Activated CD8-positive, alpha-beta memory T cell treated with anti-CD3 and anti-CD28 coated beads for 48 hours (primary cell): Measurements from ENCODE around the gene UPP1.
A peak's percentile ranks its signal among the peaks of the same experiment; 100 is the strongest.

ENCODE experiments used
- DNase-seq, 3 experiments: peaks; one replicate each; pipeline ENCODE4 v3.0.0-alpha.2; 2020; ENCODE audit warnings: low read depth in 2 of 3, low spot score in 2 of 3

UPP1 gene

DNA sequence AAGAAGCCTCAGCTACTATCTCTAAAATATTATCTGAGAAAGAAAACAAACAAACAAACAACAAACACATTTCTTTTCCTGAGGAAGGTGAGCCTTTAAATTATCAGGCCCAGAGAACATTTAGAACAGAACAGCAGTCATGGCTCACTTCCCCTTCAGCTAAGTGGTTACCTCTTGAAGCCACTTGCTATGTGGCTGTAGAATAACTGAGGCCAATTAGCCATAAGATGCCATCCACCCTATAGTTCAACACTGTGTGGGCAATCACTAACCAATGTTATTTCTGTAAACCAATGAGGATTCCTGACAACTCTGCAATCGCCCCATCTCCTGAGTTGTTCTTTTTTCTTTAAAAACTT is 3.7 kb upstream of the UPP1 start:
- no peak for DNase-seq

DNA sequence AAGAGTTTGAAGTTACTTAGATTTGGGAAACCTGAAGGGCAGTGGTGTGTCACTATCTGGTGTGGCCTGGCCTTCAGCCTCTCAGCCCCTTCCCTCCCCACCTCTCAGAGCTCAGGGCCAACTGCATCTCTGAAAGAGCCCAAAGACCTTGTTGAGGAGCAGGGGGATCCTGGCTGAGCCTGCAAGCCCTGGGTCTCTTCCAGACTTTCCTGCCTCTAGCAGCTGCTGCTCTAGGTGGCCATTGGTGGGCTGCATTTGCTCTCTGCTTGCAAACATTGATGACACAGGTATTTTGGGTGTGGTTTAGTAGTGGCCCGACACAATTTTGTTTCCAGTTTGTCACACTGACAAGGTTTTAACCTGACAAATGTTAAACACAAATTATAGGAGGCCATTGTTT is 3.1 kb upstream of the UPP1 start:
- no peak for DNase-seq

- no peak for DNase-seq
Measured at GRCh38 chr7:48087349-48087748, 1.7 kb upstream of the UPP1 start.

- peak in 2 of 3 experiments; percentile 69 to 82 for DNase-seq
Measured at GRCh38 chr7:48088559-48089045, 463 bp upstream of the UPP1 start.

- no peak for DNase-seq
Measured at GRCh38 chr7:48090095-48090805, 1.2 kb downstream of the UPP1 start.

GRCh38 chr7:48091506-48092433 is 2.7 kb downstream of the UPP1 start:
- DNase-seq: no peak

DNA sequence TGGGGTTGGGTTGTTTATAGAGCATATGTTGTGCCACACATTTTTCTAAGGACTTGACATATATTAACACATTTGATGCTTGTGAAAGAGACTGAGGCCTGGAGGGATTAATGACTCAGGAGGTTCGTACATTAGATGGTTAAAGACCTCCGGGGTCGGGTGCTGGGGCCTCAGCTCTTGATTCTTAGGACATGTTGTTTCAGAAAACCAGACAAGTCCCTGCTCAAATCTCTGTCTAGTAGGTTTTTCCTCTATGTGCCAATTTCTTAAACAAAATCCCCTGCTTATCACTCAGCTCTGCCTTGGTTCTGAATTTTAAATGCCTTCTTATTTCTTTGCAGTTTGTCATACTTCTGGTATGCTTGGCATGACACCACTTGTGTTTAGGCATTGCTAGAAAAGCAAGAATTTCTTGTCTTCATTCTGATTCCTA is 5.8 kb downstream of the UPP1 start:
- no peak for DNase-seq

- DNase-seq: no peak
Measured at GRCh38 chr7:48096273-48096672, 7.2 kb downstream of the UPP1 start.

- no peak for DNase-seq
Measured at GRCh38 chr7:48097521-48098231, 8.6 kb downstream of the UPP1 start.

- DNase-seq: no peak
Measured at GRCh38 chr7:48098846-48099245, 9.8 kb downstream of the UPP1 start.

DNA sequence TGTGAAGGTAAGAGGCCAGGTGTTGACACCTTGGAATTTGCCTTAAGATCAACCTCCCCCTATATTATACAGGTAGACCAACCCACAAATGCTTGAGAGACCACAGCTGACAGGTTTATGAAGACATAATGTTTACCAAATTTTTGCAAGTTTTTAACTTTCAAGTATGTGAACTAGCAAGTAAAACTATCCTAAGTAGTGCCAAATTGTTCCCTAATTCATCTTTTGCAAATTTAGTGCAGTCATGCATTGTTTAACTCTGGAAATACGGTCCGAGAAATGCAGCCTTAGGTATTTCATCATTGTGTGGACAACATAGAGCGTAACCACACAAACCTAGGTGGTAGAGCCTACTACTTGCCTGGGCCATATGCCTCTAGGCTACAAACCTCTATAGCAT is 10.7 kb downstream of the UPP1 start:
- no peak for DNase-seq

DNA sequence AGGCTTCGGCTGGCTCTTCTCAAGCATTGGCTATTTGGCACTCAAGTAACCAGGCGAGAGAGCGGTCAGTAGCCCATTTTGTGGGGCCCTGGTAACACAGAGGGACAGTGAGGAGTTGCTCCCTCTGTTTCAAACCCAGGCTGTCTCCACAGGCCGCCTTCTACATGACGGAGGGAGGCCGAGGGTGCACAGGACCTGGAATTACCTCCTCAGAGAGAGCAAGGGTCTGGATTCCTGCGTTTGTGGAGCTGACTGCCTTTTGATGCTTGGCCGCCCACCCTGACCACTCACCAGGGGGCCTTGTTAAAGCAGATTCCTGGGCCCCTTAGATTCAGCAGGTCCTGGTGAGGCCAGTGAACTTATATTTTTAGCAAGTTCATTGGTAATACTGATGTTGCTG is 12.3 kb downstream of the UPP1 start:
- no peak for DNase-seq

GRCh38 chr7:48101968-48102367 is 12.9 kb downstream of the UPP1 start:
- no peak for DNase-seq

DNA sequence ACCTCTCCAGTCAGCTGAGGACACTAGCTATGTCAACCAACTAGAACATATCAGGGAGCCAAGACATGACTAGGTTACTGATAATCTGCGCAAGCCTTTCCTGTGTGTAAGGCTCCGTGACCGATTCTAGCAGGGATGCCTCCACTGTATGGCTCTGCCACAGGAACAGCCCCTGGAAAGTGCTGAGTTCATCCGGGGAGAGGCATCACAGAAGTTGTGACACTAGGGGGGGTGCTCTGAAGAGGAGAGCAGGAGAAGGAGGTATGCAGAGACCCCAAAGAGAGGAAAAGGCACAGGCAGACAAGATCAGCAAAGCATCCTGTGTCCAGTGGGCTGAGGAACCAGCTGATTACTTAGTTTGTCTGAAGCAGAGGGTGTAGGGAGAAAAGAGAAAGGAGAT is 13.5 kb downstream of the UPP1 start:
- no peak for DNase-seq

GRCh38 chr7:48105045-48105444 is 16.0 kb downstream of the UPP1 start:
- DNase-seq: no peak

DNA sequence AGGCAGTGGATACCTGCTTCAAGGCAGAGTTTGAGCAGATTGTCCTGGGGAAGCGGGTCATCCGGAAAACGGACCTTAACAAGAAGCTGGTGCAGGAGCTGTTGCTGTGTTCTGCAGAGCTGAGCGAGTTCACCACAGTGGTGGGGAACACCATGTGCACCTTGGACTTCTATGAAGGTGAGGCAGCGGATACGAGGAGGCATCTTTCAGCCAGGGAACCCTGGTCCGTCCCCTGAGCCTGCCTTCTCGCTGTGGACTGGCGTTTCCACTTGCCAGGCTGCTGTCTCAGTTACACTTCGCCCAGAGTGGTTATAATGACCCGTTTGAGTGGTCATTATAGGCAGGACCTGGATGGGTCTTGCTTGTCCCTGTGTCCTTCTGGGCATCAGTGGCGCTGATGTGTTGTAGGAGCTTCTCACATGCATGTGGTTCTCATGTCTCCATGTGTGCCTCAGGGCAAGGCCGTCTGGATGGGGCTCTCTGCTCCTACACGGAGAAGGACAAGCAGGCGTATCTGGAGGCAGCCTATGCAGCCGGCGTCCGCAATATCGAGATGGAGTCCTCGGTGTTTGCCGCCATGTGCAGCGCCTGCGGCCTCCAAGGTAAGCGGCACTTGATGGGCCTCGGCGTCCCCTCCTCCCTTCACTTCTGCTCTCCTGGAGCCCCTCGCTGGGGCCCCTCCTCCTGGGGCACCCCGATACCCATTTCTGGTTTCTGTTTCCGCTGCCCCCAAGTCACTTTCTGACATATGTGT is 18.0 kb downstream of the UPP1 start:
- DNase-seq: no peak

DNA sequence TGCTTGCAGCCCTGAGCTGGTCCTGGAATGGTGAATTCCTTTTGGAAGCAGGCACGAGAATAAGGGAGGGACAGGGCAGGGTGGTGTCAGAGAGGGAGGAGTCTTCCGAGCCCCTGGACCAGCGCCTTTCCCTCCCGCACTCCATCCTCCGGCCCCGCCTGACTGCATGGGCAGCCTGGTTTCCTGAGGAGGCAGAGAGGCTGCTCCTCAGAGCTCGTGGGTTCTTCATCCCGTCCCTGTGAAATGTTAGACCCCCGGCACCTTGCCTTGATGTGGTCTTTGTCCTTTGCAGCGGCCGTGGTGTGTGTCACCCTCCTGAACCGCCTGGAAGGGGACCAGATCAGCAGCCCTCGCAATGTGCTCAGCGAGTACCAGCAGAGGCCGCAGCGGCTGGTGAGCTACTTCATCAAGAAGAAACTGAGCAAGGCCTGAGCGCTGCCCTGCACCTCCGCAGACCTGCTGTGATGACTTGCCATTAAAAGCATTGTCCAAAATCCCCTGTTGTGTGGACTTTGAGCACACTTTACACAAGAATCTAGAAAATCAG is 18.9 kb downstream of the UPP1 start:
- DNase-seq: no peak

DNA sequence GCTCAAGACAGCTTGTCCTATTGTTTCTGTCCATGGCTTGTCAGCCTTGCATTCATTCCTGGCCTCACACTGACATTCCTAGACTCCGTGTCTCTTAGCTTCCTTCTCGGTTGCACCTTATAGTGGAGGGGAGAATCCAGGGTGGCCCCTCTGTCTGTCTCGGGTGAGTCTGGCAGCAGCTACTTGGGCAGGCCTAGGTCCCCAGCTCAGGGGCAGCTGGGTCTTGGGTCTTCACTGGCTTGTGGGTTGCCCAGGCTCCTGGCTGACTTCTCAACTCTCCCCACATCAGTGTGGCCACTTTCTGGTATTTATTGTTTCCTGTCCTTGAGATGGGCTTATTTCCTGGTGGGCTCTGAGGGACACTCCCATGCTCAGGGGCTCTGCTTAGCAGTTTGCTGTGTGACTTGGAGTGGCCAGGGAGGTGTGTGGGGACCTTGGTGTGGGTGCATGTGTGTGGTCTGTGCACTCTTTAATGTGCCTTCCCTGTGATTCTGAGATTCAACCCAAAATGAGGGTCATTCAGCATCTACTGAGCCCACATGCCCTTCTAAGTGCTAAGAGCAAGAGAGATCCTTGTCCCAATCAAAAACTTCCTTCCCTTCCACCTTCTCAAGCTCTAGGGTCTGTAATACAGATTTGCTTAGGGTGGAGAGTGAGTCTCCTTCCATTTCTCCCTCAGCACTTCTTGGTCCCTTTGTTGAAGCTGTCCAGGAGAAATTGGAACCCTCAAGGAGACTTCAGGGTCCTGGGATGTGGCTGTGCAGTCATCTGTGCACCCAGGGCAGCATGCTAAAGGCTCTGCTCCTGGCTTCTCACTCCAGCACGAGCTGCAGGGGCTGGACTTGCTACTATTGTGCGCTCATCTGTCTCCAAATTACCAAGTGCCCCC is 20.1 kb downstream of the UPP1 start:
- no peak for DNase-seq

GRCh38 chr7:48109848-48110663 is 21.0 kb downstream of the UPP1 start:
- peak; percentile 51 to 92 (median 83) for DNase-seq
